GM23248 (cell line): ENCODE data around the gene HMCN1.

Experiments used
- EZH2 ChIP-seq: fragments of 200-600 bp; sonication (generic); IDR thresholded peaks from 2 replicates; pipeline ENCODE4 v1.6.1; 2018; ENCODE audit warnings: antibody characterized with exemption, mild to moderate bottlenecking; ENCODE audit not compliant: insufficient read depth, poor library complexity, severe bottlenecking
- EZH2phosphoT487 ChIP-seq: fragments of 200-600 bp; sonication (generic); IDR thresholded peaks from 2 replicates; pipeline ENCODE4 v1.6.1; 2018; ENCODE audit warnings: antibody characterized with exemption, moderate library complexity, mild to moderate bottlenecking, low read depth; ENCODE audit not compliant: insufficient read depth

GRCh38 chr1:185911978-185912377 lies 177.8 kb downstream of the HMCN1 start:
- TF ChIP-seq EZH2 (no peak), EZH2phosphoT487 (no peak)
